Stimulated activated CD8-positive, alpha-beta memory T cell treated with anti-CD3 and anti-CD28 coated beads, Interleukin-15, amount 100 ng/mL, for 4 hours (primary cell): ENCODE results near the gene GPC5.
"Not testable (repeated sequence)": the region's sequence is repeated elsewhere in the genome, so short reads cannot be mapped to it uniquely, and the experiment has no call there.

Source experiments
- DNase-seq, 2 donors: peaks; one replicate each; pipeline ENCODE4 v3.0.0-alpha.2; 2020; ENCODE audit warnings: low read depth in 2 of 2

GPC5 gene

DNA sequence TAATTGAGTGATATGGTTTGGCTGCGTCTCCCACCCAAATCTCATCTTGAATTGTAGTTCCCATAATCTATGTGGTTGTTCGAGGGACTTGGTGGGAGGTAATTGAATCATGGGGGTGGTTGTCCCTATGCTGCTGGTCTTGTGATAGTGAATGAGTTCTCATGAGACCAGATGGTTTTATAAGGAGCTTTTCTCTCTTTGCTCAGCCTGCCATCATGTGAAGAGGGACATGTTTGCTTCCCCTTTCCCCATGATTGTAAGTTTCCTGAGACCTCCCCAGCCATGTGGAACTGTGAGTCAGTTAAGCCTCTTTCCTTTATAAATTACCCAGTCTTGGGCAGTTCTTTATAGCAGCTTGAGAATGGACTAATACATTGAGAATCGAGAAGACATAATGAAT, 480.1 kb downstream of the GPC5 start:
- no peak for DNase-seq

DNA sequence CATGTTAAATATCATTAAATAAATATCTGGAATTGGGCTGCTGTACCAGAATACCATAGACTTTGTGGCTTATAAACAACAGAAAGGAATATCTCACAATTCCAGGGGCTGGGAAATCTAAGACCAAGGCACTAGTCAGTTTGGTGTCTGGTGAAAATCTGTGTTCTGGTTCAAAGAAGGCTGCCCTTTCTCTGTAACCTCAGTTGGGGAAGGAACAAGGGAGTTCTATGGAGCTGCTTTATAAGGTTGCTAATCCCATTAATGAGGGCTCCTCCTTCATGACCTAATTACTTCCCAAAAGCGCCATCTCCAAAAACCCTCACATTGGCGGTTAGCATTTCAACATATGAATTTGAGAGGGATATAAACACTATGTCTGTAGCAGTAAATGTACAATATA, 480.9 kb downstream of the GPC5 start:
- no peak for DNase-seq

DNA sequence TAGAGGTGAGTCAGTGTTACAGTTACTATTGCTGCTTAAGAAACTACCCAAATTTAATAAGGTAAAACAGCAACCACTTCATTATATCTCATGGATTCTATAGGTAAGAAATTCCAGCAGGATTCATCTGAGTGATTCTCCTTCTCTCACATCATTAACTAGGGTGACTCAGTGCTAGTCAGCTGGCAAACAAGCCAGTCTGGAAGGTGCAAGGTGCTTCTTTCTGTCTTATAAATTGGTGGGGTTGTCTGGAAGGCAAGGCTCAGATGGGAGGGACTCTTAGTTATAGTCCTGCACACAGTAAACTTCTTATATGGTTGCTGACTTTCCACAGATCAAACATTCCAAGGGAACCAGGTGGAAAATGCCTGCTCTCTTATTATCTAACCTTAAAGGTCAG, 484.5 kb downstream of the GPC5 start:
- DNase-seq, result no peak

DNA sequence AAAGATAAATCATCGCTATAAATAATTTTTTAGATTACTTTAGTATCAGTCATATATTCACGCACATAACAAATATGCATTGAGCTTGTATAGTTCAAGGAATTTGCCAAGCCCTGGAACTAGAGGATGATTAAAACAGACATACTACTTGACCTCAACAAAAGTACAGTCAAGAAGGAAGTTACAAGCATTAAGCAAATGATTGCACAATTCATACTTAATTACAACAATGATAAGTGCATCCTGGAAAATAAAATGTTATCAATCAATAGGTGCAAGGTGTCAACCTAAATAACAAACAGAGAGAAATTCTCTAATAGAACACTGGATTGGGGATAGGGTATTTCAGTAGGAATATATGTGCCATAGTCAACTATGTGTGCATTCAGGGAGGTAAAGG, 491.2 kb downstream of the GPC5 start:
- no peak for DNase-seq

DNA sequence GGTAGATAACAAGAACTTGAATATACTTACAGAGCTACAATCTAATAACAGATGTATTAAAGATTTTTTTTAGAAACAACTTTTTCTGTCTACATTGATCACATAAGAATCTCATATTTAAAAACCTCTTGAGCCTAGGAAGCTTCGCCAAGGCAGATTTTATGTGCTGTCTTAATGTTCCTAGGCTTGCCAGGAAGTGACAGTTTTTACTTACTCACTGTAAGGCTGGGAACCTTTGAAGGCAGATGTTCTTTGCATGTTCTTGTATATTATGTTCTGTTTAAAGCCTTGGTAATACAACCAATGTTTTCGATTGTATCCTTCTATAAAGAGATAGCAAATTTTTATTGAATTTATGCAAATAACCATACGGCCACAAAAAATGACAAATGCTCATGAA, 492.7 kb downstream of the GPC5 start:
- no peak for DNase-seq

DNA sequence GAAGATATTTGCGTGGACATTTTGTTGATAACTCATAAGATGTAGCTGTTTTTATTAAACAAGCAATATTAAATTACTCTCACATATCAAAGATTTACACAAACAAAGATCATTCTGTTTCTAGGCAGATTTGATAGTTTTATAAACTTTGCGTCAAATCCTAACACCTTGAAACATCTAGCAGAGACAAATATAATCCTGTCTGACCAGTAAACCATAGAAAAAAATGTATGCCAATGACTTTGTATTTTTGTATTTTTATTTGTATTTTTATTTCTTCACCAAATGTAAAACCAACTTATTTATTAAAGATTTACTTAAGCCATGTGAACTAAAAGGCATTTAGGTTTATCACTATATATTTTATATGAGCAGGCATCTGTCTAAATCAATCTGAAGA, 494.6 kb downstream of the GPC5 start:
- no peak for DNase-seq

DNA sequence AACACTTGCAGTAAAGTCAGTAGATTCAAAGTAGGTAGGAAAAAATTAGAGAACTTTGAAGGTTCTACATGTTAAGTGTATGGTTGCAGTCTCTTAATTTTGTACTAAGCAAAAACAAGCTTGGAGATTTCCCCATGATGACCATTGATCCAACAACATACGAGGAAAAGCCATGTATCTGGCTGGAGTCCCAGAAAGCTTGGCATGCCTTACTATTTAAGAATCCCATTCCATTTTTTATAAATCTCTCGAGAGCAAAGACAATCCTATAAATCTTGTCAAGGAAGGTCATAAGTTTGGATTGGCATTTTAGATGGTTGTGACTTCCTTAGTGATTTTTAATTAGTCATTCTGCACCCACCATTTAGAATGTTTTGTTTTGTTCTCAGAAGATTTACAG, 495.9 kb downstream of the GPC5 start:
- DNase-seq, result no peak

DNA sequence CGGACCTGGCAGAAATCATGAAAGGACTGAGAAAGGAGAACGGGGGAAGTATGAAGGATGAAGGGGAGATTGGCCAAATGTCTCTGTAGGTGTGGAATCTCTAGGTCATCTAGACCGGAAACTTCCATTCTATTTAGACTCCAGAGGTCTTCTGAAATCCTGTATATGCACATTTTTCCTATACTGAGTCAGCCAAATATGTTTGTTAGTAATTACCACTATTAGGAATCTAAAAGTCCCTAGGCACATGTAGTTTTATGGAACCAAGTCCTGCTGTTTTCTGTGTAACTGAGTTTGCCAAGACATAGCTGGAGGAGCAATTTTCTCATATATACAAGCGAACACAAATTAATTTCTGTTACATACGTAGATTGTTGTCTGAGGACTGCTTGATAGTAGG, 498.1 kb downstream of the GPC5 start:
- no peak for DNase-seq

DNA sequence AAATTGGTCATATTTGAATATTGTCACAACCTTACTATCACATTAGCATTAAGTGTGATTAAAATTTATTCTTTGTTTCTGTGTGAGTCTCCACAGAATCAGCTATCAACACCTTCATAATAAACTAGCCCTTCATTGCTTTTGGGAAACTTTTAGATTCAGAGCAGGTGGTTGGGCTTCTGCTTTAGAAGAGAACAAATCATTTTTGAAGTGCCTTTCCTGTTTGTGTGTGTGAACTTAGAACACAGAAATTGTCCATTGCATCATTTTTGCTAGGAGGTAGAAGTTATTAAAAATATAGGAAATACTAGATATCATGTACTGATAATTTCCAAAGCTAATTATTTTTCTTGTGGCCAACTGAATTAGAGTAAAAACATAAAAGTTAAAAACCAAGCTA, 500.6 kb downstream of the GPC5 start:
- DNase-seq, result not testable (repeated sequence)

DNA sequence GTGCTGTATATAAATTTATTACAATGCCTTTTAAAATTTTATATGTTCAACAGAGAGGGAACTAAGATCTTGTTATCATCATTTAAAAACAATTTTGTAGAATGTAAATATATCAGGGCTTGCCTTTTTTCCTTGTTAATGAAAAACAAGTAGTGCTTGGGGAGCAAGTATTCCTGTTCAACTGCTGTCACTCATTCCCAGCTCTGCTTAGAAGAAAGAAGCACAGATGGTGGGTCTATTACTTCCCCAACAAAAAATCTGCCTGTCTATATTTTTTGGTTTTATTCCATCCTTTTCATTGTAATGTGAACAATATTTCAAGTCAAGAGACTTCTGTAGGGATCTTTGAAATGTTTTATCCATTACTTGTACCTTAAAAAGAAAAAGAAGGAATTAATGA, 503.9 kb downstream of the GPC5 start:
- DNase-seq, result no peak

DNA sequence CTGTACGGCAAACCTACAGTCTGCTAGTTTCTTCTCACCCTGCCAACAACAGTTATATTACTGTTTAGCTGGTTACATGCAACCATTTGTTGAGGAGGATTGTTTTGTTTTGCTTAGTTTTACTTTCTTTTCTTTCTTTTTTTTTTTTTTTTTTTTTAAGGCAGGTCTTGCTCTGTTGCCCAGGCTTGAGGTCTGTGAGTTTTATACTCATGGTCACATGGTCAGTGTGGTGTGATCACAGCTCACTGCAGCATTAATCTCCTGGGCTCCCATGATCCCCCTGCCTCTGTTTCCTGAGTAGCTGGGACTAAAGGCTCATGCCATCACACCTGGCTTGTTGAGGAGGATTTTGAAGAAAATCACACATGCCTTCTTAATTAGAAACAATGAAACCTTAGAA, 505.6 kb downstream of the GPC5 start:
- no peak for DNase-seq

DNA sequence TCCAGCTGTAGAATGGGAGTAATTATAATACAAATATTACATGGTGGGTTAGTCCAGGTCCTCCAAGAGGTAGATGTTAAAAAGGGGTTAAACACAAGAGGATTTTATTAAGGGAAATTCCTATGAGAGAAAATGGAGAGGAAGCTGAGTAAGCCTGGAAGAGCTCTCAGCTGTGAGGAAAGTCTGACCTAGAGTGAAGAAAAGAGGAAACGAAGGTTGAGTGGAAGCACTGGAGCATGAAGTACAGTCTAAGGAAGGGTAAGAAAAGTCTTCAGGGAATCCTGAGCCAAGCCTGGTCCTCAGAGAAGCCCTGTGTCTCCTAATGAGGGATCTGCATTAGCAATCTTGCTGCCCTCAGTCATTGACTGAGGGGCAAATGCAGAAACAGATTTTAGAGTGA, 506.2 kb downstream of the GPC5 start:
- DNase-seq, result no peak

DNA sequence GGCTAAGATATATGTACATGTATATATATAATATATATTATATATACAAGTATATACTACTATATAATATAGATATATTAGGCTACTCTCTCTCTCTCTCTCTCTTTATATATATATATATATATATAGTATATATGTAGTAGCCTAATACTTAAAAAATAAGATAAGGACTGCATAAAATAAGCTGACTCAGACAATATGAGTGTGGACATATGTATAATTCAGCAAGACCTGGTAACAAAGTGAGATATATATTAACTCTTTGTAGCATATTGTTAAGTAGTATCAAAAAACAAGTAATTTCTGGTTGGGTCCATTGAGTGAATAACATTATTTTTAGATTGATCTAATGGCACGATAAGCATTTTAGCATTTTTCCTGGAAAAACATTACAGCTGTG, 509.0 kb downstream of the GPC5 start:
- no peak for DNase-seq

DNA sequence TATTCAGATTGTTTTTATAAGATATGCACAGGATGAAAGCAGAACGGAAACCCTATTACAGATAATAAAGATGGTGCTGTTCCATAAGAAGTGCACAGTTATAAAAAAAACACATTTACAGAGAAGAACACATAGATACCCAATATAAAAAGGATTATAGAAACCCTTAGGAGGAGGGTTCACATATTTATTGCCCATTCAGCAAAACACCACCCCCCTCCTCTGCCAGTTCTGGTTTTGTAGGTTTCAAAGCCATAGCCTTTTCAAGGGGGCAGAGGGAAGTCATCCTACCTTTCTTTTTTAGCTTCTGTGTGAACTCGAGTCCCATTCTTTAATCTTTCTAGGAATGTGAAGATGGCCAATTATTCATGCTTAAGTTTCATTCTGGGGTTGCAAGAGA, 511.2 kb downstream of the GPC5 start:
- DNase-seq, result no peak

DNA sequence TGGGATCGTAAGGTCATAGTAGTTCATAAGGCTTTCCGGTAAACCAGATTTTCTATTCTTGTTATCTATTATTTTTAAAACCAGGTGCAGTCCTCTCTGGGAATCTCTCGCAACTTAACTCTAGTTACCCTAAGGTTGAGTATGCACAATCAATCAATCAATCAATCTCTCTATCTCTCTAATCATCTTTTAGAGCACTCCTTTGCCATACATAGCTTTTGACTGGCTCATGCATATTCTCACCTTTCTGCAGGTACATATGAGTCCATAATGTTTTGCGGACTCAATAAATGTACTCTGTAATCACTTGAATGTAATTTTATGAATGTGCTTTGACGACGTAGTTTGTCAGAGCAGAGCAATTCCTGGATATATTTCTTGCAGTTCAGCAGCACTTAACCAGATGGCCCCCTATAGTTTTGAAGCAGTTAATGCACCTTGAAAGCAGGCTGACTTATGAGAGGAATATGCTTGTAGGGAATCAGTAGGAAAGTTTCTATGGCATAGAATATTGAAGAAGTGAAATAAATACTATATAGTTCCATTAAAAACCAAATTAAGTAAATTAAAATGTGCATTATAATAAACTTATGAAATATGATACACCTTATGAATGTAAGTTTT, 524.7 kb downstream of the GPC5 start:
- DNase-seq, result no peak

DNA sequence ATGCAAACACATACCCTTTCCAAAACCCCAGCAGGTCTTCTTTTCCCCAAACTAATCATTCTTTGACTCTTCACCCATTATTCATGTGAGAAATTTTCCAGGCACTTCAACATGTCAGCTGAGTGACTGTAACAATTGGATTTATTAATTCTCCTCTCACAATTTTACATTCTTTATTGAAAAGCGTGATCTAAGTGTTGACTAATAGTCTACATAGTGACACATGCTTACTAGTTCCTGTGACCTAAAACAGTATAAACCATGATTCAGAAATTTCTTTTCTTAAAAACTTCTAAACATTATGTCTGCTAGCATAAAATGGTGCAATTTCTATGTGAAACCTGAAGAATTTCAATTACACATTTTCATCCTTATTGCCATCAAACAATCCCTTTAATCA, 532.3 kb downstream of the GPC5 start:
- DNase-seq, result no peak

DNA sequence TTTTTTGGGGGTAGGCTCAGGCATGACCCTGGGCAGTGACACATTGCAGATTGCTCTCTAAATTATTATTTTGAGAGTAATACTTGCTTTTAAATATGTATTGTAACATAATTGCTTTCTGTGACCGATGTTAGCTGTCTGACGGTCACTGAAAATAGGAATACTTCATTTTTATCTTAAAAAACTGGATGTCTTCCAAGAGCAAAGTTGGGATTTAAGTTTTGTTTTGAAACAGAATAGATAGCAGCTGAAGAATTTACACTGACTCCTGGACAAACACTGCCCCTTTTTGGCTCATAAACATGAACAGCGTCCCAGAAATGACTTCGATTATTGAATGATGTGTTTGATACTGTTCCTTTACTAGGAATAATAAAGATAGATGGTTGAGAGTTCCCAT, 535.9 kb downstream of the GPC5 start:
- DNase-seq, result no peak

DNA sequence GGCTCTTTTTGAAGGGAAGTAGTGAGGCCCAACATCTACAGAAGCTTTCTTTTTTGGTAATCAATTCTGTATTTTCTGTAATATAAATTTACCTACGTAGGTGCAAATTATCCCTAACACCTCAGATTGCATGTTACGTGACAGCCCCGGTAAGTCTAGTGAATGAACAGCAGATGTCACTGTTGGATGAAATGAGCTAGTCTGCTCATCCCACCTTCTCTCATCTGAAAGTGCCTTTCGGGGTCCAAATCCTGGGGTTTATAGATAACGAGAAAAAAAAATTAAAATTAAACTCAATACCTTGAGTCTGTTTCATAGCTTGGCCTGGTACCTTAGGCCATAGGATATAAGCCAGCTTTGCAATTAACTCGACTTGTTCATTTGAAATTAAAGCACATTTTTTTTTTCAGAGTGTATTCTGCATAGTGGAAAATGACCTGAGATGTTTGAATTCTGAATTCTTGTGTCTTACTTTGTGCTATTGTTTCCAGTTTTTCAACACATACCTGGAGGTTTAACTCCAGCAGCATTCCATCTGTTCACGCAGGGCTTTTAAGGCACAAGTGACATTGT, 548.2 kb downstream of the GPC5 start:
- DNase-seq, result no peak

DNA sequence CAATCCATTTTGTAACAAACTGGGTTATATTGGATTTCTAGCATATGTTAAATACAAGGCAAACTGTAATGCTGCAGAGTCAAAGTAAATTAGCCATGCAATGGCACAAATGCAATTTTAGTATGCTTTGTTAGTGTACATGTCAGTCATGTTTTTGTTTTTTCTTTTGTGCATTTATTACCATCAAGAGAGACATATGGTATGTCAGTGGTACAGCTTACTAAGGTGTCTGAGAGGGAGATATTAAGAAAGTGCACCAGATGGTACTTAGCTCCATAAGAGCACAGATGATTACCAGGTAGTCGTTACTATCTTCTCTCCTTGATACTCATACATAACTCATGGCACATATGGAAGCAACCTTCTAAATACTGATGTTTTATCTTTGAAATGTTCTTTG, 550.3 kb downstream of the GPC5 start:
- DNase-seq, result no peak

DNA sequence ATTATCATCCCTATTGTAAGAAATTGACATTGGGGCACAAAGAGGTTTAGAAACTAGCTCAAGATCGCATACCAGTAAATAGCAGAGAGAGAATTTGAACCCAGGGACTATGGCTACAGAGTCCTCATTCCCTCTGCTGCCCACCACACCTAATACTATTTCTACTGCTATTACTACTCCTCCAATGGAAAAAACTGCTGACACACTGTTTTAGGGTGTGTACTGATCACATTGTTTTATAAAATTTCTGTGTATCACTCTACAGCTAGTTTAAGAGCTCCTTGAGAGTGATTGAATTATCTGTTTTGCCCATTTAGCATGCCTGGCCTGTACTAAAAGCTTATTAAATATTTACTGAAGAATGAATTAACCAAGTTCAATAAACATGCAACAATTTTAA, 552.4 kb downstream of the GPC5 start:
- no peak for DNase-seq

DNA sequence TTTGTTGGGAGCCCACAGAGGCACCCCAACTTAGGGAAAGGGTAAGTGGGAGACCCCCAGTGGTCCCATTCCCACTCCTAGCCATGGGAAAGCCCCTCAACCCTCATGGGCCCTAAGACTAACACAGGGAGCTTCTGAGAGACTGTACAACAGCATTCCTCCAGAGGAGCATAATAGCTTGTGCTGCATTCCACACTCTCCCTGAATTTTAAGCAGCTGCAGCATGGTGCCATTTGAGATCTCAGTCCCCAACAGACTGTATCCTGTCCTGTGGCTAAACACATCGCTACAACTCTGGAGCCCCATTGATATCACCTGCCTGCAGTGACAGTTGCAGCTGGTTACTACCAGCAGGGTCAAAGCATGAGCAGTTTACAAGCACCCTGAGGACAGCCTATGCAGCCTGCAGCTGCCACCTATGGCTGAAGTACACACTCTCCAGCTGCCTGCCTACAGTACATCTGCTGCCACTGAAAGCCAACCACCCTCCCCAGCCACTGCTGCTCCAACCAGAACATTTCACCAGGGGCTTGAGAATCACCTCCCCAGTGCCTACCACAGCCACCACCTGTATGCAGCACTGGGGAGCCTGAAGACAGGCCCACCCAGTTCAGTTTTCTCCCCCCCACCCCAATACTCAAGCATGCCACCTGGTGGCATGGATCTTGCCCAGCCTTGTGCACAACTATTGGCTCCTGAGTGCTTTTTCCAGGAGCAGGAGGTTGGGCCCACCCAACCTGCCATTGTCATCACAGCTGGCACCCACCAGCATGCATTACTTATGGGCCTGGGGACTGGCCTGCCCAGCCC, 557.3 kb downstream of the GPC5 start:
- no peak for DNase-seq

DNA sequence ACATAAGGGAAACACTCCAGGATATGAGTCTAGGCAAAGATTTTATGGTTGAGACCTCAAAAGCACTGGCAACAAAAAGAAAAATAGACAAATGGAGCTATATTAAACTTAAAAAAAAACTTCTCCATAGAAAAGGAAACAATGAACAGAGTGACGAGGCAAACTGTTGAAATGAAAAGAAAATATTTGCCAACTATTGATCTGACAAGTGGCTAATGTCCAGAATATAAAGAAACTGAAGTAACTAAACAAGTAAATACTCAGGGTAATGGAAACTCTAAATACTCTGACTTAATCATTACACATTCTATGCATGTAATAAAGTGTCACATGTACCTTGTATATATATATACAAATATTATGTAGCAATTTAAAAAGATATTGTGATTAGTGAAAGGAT, 562.5 kb downstream of the GPC5 start:
- no peak for DNase-seq

DNA sequence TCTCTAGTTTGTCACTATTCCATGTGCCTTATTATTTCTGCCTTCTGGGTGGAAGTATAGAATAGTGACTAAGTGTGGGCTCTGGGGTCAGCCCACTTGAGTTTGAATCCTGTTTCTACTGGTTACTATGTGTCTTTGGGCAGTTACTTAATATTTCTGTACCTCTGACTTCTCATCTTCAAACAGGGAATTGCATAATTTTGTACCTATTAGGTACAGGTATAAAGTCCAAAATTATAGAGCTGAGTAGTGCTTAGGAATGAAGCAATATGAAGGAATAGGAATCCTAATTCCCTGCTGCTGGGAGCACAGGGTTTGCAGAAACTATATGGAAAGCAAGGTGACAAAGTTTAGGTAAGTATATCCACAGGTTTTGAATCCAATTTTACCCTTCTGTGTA, 564.5 kb downstream of the GPC5 start:
- no peak for DNase-seq

DNA sequence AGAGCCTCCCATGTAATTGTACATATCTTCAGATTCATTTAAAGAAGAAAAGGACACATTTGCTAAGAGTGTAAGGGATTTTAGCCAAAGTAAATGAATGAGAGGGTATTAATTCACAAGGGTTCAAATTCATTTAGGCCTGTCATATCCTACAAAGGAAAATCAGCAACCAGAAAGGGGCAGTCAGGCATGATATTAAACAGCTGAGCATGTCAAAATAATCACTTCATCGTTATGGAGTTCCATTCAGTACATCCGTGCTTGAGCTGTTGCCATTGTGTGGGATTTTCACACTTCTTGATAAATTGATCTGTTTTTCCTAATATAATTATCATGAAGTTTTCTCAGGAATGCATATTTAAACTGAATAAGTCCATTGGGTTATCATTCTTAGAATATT, 567.1 kb downstream of the GPC5 start:
- DNase-seq, result no peak
